HepG2 (cell line): ENCODE measurements around the gene ETS2. TPM values are rescaled to one million over a fixed set of nuclear protein-coding genes. Genes with fewer than 3 reads are reported as not detected.

Source experiments
- ATAC-seq: fragments of 200-7000 bp; cut with Tn5 transposase; 3 replicates; pipeline ENCODE4 v1.9.1; 2020; ENCODE audit warnings: mild to moderate bottlenecking, moderate library complexity
- BruUV-seq: library from RNA; stranded (reverse); fragments of 400-500 nt; replicated peaks from 2 replicates; lab custom pipeline; 2021; lab: Mats Ljungman, UMichigan
- CTCF ChIA-PET: fragments of 300-600 bp; formaldehyde crosslinking; extraction: SDS; loops from one replicate; lab custom pipeline; 2021; ENCODE audit warnings: low total read pairs, inconsistent platforms, low intra/inter-chr PET ratio; lab: Yijun Ruan, JAX
- POLR2A ChIA-PET: fragments of 350-600 bp; sonication (Branson Sonifier 250); formaldehyde crosslinking; loops from one replicate; lab custom pipeline; 2020; ENCODE audit warnings: antibody characterized with exemption, inconsistent platforms; lab: Yijun Ruan, JAX
- DNase-seq: peaks from one replicate; pipeline ENCODE4 v3.0.0-alpha.2; 2015; ENCODE audit warnings: low spot score
- FAIRE-seq: peaks from 3 replicates; lab custom pipeline; 2011; peaks lifted over from hg19 to GRCh38; lab: Jason Lieb, UNC
- H2AFZ ChIP-seq: one replicate; pipeline ENCODE4 v1.6.1; 2011; ENCODE audit warnings: low read length, inconsistent platforms
- H3K27ac ChIP-seq: fragments of 300-600 bp; 3 replicates; pipeline ENCODE4 v1.8.0; 2011; ENCODE audit warnings: mixed run types, mild to moderate bottlenecking, mixed read lengths, low read length, inconsistent platforms; ENCODE audit not compliant: insufficient read depth; ENCODE audit errors: extremely low read length
- H3K27me3 ChIP-seq, 2 experiments: fragments of 200-600 bp in 1 of 2; 2 replicates in 1 of 2; 3 replicates in 1 of 2; pipeline versions ENCODE4 v1.6.0 to v1.8.0; 2011; ENCODE audit warnings: low read length in 2 of 2, mild to moderate bottlenecking in 2 of 2, moderate library complexity in 2 of 2, inconsistent platforms in 1 of 2; ENCODE audit not compliant: insufficient read depth in 2 of 2, control insufficient read depth in 1 of 2
- H3K36me3 ChIP-seq, 2 experiments: fragments of 200-600 bp in 1 of 2; replicated peaks in 1 of 2; 2 replicates in 1 of 2; 3 replicates in 1 of 2; pipeline versions ENCODE4 v1.5.1 to v1.8.0; 2011; ENCODE audit warnings: low read length in 2 of 2, inconsistent platforms in 1 of 2; ENCODE audit not compliant: insufficient read depth in 2 of 2, control insufficient read depth in 1 of 2
- H3K4me1 ChIP-seq: 2 replicates; pipeline ENCODE4 v1.5.1; 2012; ENCODE audit warnings: low read length, inconsistent platforms; ENCODE audit not compliant: insufficient read depth
- H3K4me2 ChIP-seq: 2 replicates; pipeline ENCODE4 v1.6.0; 2011; ENCODE audit warnings: low read depth, low read length, inconsistent platforms
- H3K4me3 ChIP-seq, 3 experiments: fragments of 200-600 bp in 1 of 3; sonication (generic), shearing (Covaris generic) in 1 of 3; replicated peaks in 1 of 3; 2 replicates each; pipeline ENCODE4 v1.5.1; 2011 to 2016; ENCODE audit warnings: low read length in 3 of 3, inconsistent platforms in 2 of 3, low read depth in 2 of 3, mild to moderate bottlenecking in 2 of 3, control low read depth in 1 of 3, mixed read lengths in 1 of 3; ENCODE audit not compliant: insufficient read depth in 1 of 3
- H3K79me2 ChIP-seq: one replicate; pipeline ENCODE4 v1.6.1; 2011; ENCODE audit warnings: low read length, inconsistent platforms; ENCODE audit not compliant: insufficient read depth
- H3K9ac ChIP-seq: 2 replicates; pipeline ENCODE4 v1.6.0; 2011; ENCODE audit warnings: mild to moderate bottlenecking, low read depth, low read length, inconsistent platforms; ENCODE audit not compliant: insufficient read depth
- H3K9me3 ChIP-seq: 2 replicates; pipeline ENCODE4 v1.5.1; 2012; ENCODE audit warnings: mild to moderate bottlenecking, low read length
- H4K20me1 ChIP-seq: 2 replicates; pipeline ENCODE4 v1.6.0; 2011; ENCODE audit warnings: inconsistent platforms, mild to moderate bottlenecking, low read length, moderate library complexity; ENCODE audit not compliant: insufficient read depth
- CHCHD3 ChIP-seq: sonication (generic); formaldehyde crosslinking; IDR thresholded peaks from 2 replicates; pipeline ENCODE4 v1.8.0; 2022; ENCODE audit warnings: mild to moderate bottlenecking, missing genetic modification reagents, moderate library complexity
- HMG20B ChIP-seq: conservative IDR thresholded peaks from 2 replicates; pipeline ENCODE4 v1.6.1; 2016; ENCODE audit warnings: missing genetic modification reagents, missing compliant biosample characterization
- HOXA5 ChIP-seq: sonication (generic); formaldehyde crosslinking; IDR thresholded peaks from 2 replicates; pipeline ENCODE4 v1.4.0; 2020; ENCODE audit warnings: missing genetic modification reagents
- LCORL ChIP-seq, 2 experiments: fragments of 450-650 bp in 1 of 2; sonication (generic) in 1 of 2; formaldehyde crosslinking in 1 of 2; IDR thresholded peaks; 2 replicates each; pipeline versions ENCODE4 v1.5.0 to v1.6.1; 2017 to 2020; ENCODE audit warnings: antibody characterized with exemption in 1 of 2, missing genetic modification reagents in 1 of 2
- NPAS2 ChIP-seq: sonication (generic); formaldehyde crosslinking; IDR thresholded peaks from 2 replicates; pipeline ENCODE4 v1.8.0; 2022; ENCODE audit warnings: mild to moderate bottlenecking, missing genetic modification reagents, borderline replicate concordance
- RXRA ChIP-seq: sonication (generic); formaldehyde crosslinking; IDR thresholded peaks from 2 replicates; pipeline ENCODE4 v1.5.1; 2020; ENCODE audit warnings: missing genetic modification reagents
- ZNF333 ChIP-seq: sonication (generic); formaldehyde crosslinking; IDR thresholded peaks from 2 replicates; pipeline ENCODE4 v1.4.0; 2020; ENCODE audit warnings: mild to moderate bottlenecking, missing genetic modification reagents, borderline replicate concordance
- ZNF362 ChIP-seq: sonication (generic); formaldehyde crosslinking; IDR thresholded peaks from 2 replicates; pipeline ENCODE4 v1.4.0; 2020; ENCODE audit warnings: missing genetic modification reagents, mild to moderate bottlenecking, borderline replicate concordance
- ZNF574 ChIP-seq: sonication (generic); formaldehyde crosslinking; IDR thresholded peaks from 2 replicates; pipeline ENCODE4 v1.4.0; 2020; ENCODE audit warnings: missing genetic modification reagents
- ZNF780A ChIP-seq: sonication (generic); formaldehyde crosslinking; IDR thresholded peaks from 2 replicates; pipeline ENCODE4 v1.8.0; 2022; ENCODE audit warnings: mild to moderate bottlenecking, missing genetic modification reagents, moderate library complexity
- ZNF782 ChIP-seq: sonication (generic); formaldehyde crosslinking; IDR thresholded peaks from 2 replicates; pipeline ENCODE4 v1.4.0; 2020; ENCODE audit warnings: missing genetic modification reagents, mild to moderate bottlenecking, borderline replicate concordance
- ZXDC ChIP-seq: sonication (generic); formaldehyde crosslinking; IDR thresholded peaks from 2 replicates; pipeline ENCODE4 v1.5.0; 2020; ENCODE audit warnings: mild to moderate bottlenecking, missing genetic modification reagents
- WGBS: methylation state at CpG from one replicate; pipeline ENCODE4 v1.1.6; 2017; ENCODE audit warnings: low lambda C conversion rate; 5-methylcytosine and 5-hydroxymethylcytosine counted together
- in situ Hi-C: cut with HindIII; loops from 2 replicates; pipeline ENCODE4 v1.10.0; 2017; ENCODE audit warnings: low pct_unique_long_range_greater_than_20kb; ENCODE audit not compliant: extremely low pct_ligation_motif_present
- intact Hi-C: fragments of 100-400 bp; cut with micrococcal nuclease; formaldehyde crosslinking; loops from one replicate; pipeline ENCODE4 v1.10.0; 2022; ENCODE audit not compliant: unreplicated experiment
- polyA plus RNA-seq, 8 experiments: library from polyadenylated mRNA; depleted of rRNA in 3 of 8; stranded (reverse) in 7 of 8; unstranded in 1 of 8; fragments of >200 nt; fragmentation: Illumina TruSeq in 4 of 8; extraction: Trizol in 4 of 8; gene quantifications; 2 replicates each; pipeline versions ENCODE4 v1.2.1 to v1.2.3, GENCODE V29; 2011 to 2016; ENCODE audit warnings: low read depth in 4 of 8, missing spikeins in 1 of 8, mixed read lengths in 1 of 8; ENCODE audit not compliant: insufficient read depth in 1 of 8
- total RNA-seq, 5 experiments: library from RNA; depleted of rRNA; stranded (reverse); fragments of >200 nt; fragmentation: Illumina TruSeq; extraction: Trizol; gene quantifications; 2 replicates each; pipeline ENCODE4 v1.2.3, GENCODE V29; 2016; ENCODE audit warnings: low read depth in 1 of 5
- TF ChIP-seq, protein P1 (sequence below): IDR thresholded peaks from 2 replicates; pipeline ENCODE4 v1.6.1; 2016; ENCODE audit warnings: missing genetic modification reagents, missing compliant biosample characterization

Gene ETS2
- total and polyA plus RNA-seq, 2 of the 13 experiments (the other 11 are each of a cell fraction or from before 2014, with no cell fraction given), result 24.6 to 64.4 TPM

- TF ChIP-seq RXRA, result no peak
These were observed 55.3 kb downstream of the ETS2 start (continued) for GRCh38 chr21:38861056-38861455.

DNA sequence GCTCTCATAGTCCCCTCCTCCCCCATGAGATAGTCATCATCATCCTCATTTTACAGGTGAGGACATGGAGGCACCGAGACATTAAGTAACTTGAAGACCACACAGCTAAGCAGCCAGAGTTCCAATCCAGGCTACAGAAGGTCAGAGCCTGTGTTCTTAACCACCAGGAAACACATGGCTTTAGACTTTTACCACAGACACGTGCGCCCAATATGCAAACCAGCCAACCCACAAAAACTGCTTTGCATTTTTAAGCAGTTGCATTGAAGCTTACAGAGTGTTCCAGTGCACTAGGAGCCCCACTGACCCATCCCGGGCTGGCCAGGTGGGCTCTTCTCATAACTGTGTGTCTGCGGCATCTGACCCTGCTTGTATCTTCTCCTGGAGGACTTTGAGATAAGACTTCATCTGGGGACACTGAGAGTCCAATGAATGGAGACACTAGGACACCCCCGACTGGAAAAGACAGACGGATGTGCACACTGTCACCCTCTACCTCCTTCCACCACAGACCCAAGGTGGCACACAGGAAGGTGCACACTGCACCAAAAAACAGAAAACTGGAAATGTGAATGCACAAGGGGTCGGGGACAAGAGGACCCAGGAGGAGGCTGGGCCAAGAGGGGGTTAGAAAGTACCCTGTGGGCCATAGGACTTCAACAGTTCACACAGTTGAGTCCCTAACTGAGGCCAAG, 56.4 kb downstream of the ETS2 start:
- ChIA-PET CTCF (no interaction called here), POLR2A (no interaction called here)
- Histone ChIP-seq H3K4me2 (no peak overlapping the region), H3K27ac (no peak overlapping the region), H3K9me3 (no peaks in the 10 kb centered on the region), H2AFZ (no peak overlapping the region), H3K79me2 (no peaks in the 10 kb centered on the region), H4K20me1 (no peaks in the 10 kb centered on the region), H3K27me3 (no peaks in the 10 kb centered on the region; a peak in 1 of 5 replicates), H3K9ac (no peak overlapping the region), H3K36me3 (no peaks in the 10 kb centered on the region), H3K4me1 (peaks cover 21% of the 10 kb centered on the region), H3K4me3 (no peak overlapping the region)
- DNase-seq (no peak), ATAC-seq (no peak), FAIRE-seq (no peak)
- intact Hi-C loops, result no loop called here
- BruUV-seq, result no TSS peak
- in situ Hi-C loops, result no loop called here
- WGBS, result 59% methylated on average over 6 of the region's 8 CpGs
- TF ChIP-seq CHCHD3 (no peak), ZNF574 (no peak), ZNF362 (no peak), HOXA5 (CRISPR knock-in tag) (no peak), ZNF333 (CRISPR knock-in tag) (no peak), ZXDC (CRISPR knock-in tag) (no peak), NPAS2 (no peak), LCORL (IDR thresholded peaks at IDR 0.05) (no peak), LCORL (CRISPR knock-in tag; IDR thresholded peaks at IDR 0.05) (no peak), ZNF780A (no peak), HMG20B (CRISPR knock-in tag) (no peak), ZNF782 (CRISPR knock-in tag) (no peak)
- TF ChIP-seq, protein P1, sequence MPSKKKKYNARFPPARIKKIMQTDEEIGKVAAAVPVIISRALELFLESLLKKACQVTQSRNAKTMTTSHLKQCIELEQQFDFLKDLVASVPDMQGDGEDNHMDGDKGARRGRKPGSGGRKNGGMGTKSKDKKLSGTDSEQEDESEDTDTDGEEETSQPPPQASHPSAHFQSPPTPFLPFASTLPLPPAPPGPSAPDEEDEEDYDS, result no peak
